Cardiac septum (tissue), 1 donor: ENCODE results near the gene PCYT1A. TPM values are rescaled to one million over a fixed set of nuclear protein-coding genes. Genes with fewer than 3 reads are reported as not detected.
"Not testable (repeated sequence)": the region's sequence is repeated elsewhere in the genome, so short reads cannot be mapped to it uniquely, and the experiment has no call there.

Source experiments
- DNase-seq: peaks from one replicate; pipeline ENCODE4 v3.0.0-alpha.2; 2020; ENCODE audit warnings: low spot score
- intact Hi-C: fragments of 100-400 bp; cut with DNase I; formaldehyde crosslinking; loops from one replicate; pipeline ENCODE4 v1.14.0; 2022
- total RNA-seq: library from RNA; stranded (reverse); fragmentation: NEBNext Ultra II Directional; extraction: Animal tissue kit (Norgen Biotek cat#: 25700); gene quantifications from one replicate; pipeline ENCODE4 v1.2.1, GENCODE V29; 2021
- donor health status: DM: no; HTN: no; CAD: no.

The PCYT1A gene
- total RNA-seq, 1 donor from 2014 or later, result 116 TPM

GRCh38 chr3:196244166-196244565 is 43.4 kb downstream of the PCYT1A start:
- intact Hi-C loops, DNase-seq: not testable (repeated sequence)

GRCh38 chr3:196241704-196242103 is 45.8 kb downstream of the PCYT1A start:
- intact Hi-C loops, result no loop called here
- no peak for DNase-seq

- intact Hi-C loops, result no loop called here
- DNase-seq, result no peak
These were observed 47.1 kb downstream of the PCYT1A start for GRCh38 chr3:196240424-196240823.

- intact Hi-C loops, result no loop called here
- DNase-seq, result no peak
These were observed 48.6 kb downstream of the PCYT1A start for GRCh38 chr3:196238612-196239560.

- intact Hi-C loops, result no loop called here
These were observed 50.3 kb downstream of the PCYT1A start for GRCh38 chr3:196237203-196237602.

GRCh38 chr3:196236223-196236622 is 51.3 kb downstream of the PCYT1A start:
- no peak for DNase-seq
- intact Hi-C loops, result no loop called here

More at GRCh38 chr3:196237203-196237602, 50.3 kb downstream of the PCYT1A start:
- no peak for DNase-seq

GRCh38 chr3:196235452-196236122 is 51.9 kb downstream of the PCYT1A start:
- DNase-seq, result no peak
- intact Hi-C loops, result no loop called here

GRCh38 chr3:196232882-196233251 is 54.7 kb downstream of the PCYT1A start:
- DNase-seq, result no peak
- intact Hi-C loops, result no loop called here

GRCh38 chr3:196232154-196232881 is 55.2 kb downstream of the PCYT1A start:
- intact Hi-C loops, result no loop called here

GRCh38 chr3:196227629-196228493 is 59.7 kb downstream of the PCYT1A start:
- intact Hi-C loops, result no loop called here

More at GRCh38 chr3:196232154-196232881, 55.2 kb downstream of the PCYT1A start:
- no peak for DNase-seq

GRCh38 chr3:196227121-196227561 is 60.4 kb downstream of the PCYT1A start:
- DNase-seq, result no peak
- intact Hi-C loops, result no loop called here

More at GRCh38 chr3:196227629-196228493, 59.7 kb downstream of the PCYT1A start:
- no peak for DNase-seq

GRCh38 chr3:196225763-196226364 is 61.7 kb downstream of the PCYT1A start:
- intact Hi-C loops, result no loop called here
- no peak for DNase-seq

- DNase-seq, result no peak
- intact Hi-C loops, result no loop called here
These were observed 62.4 kb downstream of the PCYT1A start for GRCh38 chr3:196225086-196225485.

- no peak for DNase-seq
- intact Hi-C loops, result no loop called here
These were observed 64.5 kb downstream of the PCYT1A start for GRCh38 chr3:196222876-196223595.

- intact Hi-C loops, result no loop called here
- no peak for DNase-seq
These were observed 66.5 kb downstream of the PCYT1A start for GRCh38 chr3:196220991-196221390.

- peak; percentile 84 for DNase-seq
- intact Hi-C loops, result no loop called here
These were observed 66.9 kb downstream of the PCYT1A start for GRCh38 chr3:196220587-196220986.

- intact Hi-C loops, result no loop called here
- DNase-seq, result no peak
These were observed 67.6 kb downstream of the PCYT1A start for GRCh38 chr3:196219970-196220311.
